ENCODE measurements around the gene AMDHD2. TPM values are rescaled to one million over a fixed set of nuclear protein-coding genes. Genes with fewer than 3 reads are reported as not detected.

The AMDHD2 gene
- polyA plus RNA-seq, 4 donors, result 11.7 to 38.5 (median 23.0) TPM

DNA sequence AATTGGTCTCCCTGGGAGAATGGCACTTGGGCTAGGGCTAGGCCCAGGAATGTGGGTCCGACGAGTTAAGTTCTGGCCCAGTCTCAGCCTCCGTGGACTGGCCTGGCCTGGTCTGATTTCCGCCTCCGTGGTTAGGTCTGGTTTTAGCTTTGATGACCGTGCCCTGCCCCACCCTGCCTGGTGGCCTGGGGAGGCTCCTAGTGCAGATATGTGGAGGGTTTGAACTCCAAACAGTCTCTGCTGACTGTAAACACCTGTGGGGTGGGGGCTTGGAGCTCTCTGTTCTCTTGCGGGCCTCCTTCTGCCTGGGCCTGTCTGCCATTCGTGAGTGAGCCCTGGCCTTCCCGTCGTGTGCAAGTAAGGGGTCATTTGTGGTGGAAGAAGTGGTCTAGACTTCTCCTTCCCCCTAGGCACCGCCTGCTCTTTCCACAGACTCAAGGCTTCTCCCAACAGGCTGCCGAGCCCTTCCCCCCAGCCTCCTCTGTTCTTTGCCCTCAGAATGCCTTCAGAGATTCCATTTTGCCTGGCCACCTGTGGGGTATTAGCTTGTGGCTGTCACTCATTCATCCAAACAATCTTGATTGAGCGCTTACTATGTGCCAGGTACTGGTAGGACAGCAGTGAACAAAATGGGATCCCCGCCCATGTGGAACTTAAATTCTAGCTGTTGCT lies 4.9 kb upstream of the AMDHD2 start:
- DNase-seq (ENCODE audit: low read depth in 4 of 4, low spot score in 3 of 4), result no peak

- DNase-seq (ENCODE audit: low read depth in 4 of 4, low spot score in 3 of 4), result no peak
Observed at GRCh38 chr16:2516391-2517240, 3.6 kb upstream of the AMDHD2 start.

- no peak for DNase-seq (ENCODE audit: low read depth in 4 of 4, low spot score in 3 of 4)
Observed at GRCh38 chr16:2517954-2518605, 2.1 kb upstream of the AMDHD2 start.

- no peak for DNase-seq (ENCODE audit: low read depth in 4 of 4, low spot score in 3 of 4)
Observed at GRCh38 chr16:2518823-2519710, 1.1 kb upstream of the AMDHD2 start.

DNA sequence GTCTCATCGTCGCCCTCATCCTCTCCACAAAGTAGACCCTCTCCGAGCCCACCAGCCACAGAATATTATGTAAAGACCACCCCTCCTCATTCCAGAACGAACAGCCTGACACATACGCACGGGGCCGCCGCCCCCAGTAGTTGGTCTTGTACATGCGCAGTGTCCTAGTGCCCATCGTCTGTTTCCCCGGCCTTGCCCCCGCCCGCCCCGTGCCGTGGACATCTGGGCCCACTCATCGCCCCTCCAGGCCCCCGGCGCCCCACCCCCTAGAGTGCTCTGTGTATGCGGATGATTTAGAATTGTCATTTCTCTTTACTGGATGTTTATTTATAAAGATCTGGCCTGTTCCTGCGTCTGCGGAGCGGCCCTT lies 475 bp upstream of the AMDHD2 start:
- no peak for DNase-seq (ENCODE audit: low read depth in 4 of 4, low spot score in 3 of 4)

DNA sequence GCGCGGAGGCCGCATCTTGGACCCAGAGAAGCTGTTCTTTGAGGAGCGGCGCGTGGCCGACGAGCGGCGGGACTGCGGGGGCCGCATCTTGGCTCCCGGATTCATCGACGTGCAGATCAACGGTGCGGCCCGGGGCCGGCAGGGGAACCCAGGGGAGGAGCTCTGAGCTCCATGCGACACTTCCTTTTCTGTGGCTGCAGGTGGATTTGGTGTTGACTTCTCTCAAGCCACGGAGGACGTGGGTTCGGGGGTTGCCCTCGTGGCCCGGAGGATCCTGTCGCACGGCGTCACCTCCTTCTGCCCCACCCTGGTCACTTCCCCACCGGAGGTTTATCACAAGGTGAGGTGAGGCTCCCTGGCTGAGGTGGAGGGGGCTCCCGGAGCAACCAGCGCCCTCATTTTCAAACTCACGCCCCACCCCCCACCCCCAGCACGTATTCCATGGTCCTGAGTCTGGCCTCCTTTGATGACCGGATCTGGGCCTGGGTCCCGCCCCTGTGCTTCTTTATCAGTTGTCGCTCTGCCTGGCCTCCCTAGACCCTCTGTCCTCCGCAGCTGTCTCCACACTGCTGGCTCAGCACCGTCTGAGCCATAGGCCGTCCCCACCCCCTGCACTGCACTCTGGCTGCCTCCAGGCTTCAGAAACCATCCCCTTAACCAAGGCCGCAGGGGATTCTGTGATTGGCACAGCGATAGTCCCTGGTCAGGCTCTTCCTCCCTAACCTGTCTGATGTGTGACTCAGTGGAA lies 787 bp downstream of the AMDHD2 start:
- DNase-seq (ENCODE audit: low read depth in 4 of 4, low spot score in 3 of 4), result no peak

GRCh38 chr16:2523801-2524231 lies 3.6 kb downstream of the AMDHD2 start:
- no peak for DNase-seq (ENCODE audit: low read depth in 4 of 4, low spot score in 3 of 4)

- no peak for DNase-seq (ENCODE audit: low read depth in 4 of 4, low spot score in 3 of 4)
Observed at GRCh38 chr16:2524339-2524938, 4.3 kb downstream of the AMDHD2 start.

DNA sequence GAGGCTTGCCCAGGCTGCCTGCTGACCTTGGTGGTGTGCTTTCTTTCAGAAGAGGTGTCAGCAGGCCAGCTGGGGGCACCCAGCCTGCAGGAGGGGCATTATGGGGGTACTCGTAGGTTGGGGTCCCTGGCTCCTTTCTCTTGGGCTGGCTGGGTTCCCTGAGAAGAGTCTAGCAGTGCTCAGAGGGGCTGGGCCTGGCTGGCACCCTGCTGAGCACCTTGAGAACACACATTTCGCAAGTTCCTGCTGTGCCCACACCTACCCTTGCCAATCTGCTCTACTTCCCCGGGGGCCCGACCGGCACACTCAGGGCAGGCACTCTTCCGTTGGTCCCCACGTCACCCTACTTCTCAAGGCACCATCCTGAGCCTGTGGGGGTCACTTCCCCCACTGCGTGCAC lies 6.0 kb downstream of the AMDHD2 start:
- no peak for DNase-seq (ENCODE audit: low read depth in 4 of 4, low spot score in 3 of 4)

GRCh38 chr16:2527071-2527783 lies 7.1 kb downstream of the AMDHD2 start:
- DNase-seq (ENCODE audit: low read depth in 4 of 4, low spot score in 3 of 4), result no peak

GRCh38 chr16:2527784-2528100 lies 7.6 kb downstream of the AMDHD2 start:
- no peak for DNase-seq (ENCODE audit: low read depth in 4 of 4, low spot score in 3 of 4)

GRCh38 chr16:2528161-2529060 lies 8.2 kb downstream of the AMDHD2 start:
- no peak for DNase-seq (ENCODE audit: low read depth in 4 of 4, low spot score in 3 of 4)

GRCh38 chr16:2529061-2529931 lies 9.1 kb downstream of the AMDHD2 start:
- no peak for DNase-seq (ENCODE audit: low read depth in 4 of 4, low spot score in 3 of 4)

DNA sequence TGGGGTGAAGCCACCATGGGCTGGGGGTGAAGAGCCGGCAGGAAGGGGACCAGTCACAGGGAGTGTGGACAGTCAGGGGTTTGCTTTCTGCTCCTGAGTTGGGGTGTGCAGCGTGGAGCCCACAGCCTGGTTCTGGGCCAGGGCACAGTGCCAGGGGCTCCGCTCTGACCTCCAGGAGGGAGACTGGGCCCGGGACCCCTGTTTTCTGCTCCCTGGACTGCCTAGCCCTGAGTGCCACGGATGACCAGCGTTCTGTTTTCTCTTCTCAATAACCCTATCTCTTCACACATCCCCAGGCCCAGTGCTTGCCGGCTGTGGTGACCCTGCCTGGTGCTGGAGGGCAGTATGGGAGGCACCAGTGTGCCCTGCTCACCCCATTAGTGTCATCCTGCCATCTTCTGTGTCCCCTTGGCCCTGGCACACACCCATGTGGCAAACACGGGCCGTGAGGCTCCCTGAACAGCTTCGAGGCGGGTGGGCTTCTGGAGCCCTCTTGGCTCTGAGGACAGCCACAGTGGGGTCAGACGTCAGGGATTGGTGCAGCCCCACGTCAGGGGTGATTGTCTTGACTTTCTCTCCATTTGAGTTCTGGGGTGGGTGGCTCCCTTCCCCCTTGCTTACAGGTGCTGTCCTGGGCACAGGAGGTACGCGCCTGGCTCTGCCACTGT lies 9.9 kb downstream of the AMDHD2 start:
- no peak for DNase-seq (ENCODE audit: low read depth in 4 of 4, low spot score in 3 of 4)

GRCh38 chr16:2530629-2531318 lies 10.6 kb downstream of the AMDHD2 start:
- no peak for DNase-seq (ENCODE audit: low read depth in 4 of 4, low spot score in 3 of 4)

GRCh38 chr16:2531371-2531695 lies 11.2 kb downstream of the AMDHD2 start, which contains the start of gene CEMP1:
TSS of gene CEMP1 (minus strand) at chr16:2531408. CDS start at chr16:2531073, 335 bp downstream.
- no peak for DNase-seq (ENCODE audit: low read depth in 4 of 4, low spot score in 3 of 4)

Data from left renal pelvis (tissue), 4 donors.